Upper lobe of left lung (tissue), 4 donors: ENCODE measurements around the gene TADA3.

ENCODE experiments used
- CTCF ChIP-seq, 6 experiments: fragments of 450-650 bp in 4 of 6; fragments of 200-600 bp in 2 of 6; sonication (generic) in 2 of 6; IDR thresholded peaks; one replicate each; pipeline ENCODE4 v1.5.1; 2016 to 2019; ENCODE audit warnings: antibody characterized with exemption in 6 of 6
- POLR2A ChIP-seq, 4 donors: fragments of 450-650 bp; IDR thresholded peaks; one replicate each; pipeline ENCODE4 v1.5.1; 2016 to 2017; ENCODE audit warnings: antibody characterized with exemption in 4 of 4, mild to moderate bottlenecking in 2 of 4

- TF ChIP-seq CTCF (IDR thresholded peaks at IDR 0.05) = no peak
- no peak for TF ChIP-seq POLR2A (IDR thresholded peaks at IDR 0.05)
Observed at GRCh38 chr3:9747267-9747666, 45.0 kb downstream of the TADA3 start.
